Epithelial cell of prostate (primary cell): ENCODE measurements around the gene ABCG4.
"Not testable (repeated sequence)": the region's sequence is repeated elsewhere in the genome, so short reads cannot be mapped to it uniquely, and the experiment has no call there.

Experiments used
- DNase-seq: peaks from one replicate; pipeline ENCODE4 v3.0.0-alpha.2; 2011; ENCODE audit warnings: low read depth, low spot score
- H3K27ac ChIP-seq: fragments of 450-650 bp; 2 replicates; pipeline ENCODE4 v1.5.1; 2017; ENCODE audit warnings: mild to moderate bottlenecking

Gene ABCG4

DNA sequence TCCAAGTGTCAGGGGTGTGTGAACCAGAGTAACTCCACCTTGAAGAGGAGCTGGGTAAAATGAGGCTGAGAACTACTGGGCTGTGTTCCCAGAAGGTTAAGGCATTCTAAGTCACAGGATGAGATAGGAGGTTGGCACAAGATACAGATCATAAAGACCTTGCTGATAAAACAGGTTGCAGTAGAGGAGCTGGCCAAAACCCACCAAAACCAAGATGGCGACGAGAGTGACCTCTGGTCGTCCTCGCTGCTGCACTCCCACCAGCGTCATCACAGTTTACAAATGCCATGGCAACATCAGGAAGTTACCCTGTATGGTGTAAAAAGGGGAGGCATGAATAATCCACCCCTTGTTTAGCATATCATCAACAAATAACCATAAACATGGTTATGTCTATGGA is 52.4 kb downstream of the ABCG4 start:
- H3K27ac ChIP-seq, DNase-seq: not testable (repeated sequence)

DNA sequence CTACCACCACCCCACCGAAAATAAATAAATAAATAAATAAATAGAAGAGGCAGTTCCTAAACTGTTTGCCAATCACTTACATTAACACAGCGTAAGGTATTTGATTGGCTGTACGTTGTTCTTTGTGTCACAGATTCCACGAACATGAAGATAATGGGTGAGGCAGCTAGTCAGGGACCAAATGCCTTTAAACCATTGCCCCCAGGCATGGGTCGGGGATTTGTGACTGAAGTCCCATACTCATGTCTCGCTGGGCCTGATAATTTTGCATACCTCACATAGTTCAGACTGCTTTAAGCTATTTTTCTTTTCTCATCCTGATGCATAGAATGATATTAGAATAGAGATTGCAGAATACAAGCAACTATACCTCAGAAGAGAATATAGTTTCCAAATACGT is 53.7 kb downstream of the ABCG4 start:
- H3K27ac ChIP-seq, result no peak overlapping the region
- DNase-seq, result no peak

DNA sequence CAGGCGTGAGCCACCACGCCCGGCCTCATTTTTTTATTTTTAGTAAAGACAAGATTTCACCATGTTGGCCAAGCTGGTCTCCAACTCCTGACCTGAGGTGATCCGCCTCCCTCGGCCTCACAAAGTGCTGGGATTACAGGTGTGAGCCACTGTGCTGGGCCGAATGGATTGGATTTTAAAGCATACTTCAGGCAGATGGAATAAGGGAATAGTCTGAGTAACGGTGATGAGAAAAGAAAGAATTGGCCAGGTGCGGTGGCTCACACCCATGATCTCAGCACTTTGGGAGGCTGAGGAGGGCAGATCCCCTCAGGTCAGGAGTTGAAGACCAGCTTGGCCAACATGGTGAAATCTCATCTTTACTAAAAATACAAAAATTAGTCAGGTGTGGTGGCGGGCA is 55.2 kb downstream of the ABCG4 start:
- no peak for DNase-seq
- no peak overlapping the region for H3K27ac ChIP-seq

DNA sequence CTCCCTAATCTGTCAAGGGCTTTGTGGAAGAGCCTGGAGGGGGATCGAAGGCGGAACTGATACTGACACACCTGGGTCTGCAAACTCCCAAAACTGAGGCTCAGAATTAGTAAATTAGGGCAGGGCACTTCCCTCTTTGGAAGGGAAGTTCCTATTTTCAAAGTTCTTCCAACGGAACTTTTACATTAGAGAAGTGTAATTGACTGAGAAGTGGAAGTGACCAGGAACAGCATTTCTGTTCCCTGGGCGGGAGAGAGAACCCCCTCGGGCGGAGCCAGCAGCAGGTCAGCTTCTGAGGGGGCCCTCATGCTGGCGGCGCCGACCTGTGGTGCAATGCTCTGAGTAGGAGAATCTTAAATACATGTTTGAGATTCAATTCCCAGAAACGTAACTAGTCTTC is 56.2 kb downstream of the ABCG4 start:
- H3K27ac ChIP-seq, result no peak overlapping the region

DNA sequence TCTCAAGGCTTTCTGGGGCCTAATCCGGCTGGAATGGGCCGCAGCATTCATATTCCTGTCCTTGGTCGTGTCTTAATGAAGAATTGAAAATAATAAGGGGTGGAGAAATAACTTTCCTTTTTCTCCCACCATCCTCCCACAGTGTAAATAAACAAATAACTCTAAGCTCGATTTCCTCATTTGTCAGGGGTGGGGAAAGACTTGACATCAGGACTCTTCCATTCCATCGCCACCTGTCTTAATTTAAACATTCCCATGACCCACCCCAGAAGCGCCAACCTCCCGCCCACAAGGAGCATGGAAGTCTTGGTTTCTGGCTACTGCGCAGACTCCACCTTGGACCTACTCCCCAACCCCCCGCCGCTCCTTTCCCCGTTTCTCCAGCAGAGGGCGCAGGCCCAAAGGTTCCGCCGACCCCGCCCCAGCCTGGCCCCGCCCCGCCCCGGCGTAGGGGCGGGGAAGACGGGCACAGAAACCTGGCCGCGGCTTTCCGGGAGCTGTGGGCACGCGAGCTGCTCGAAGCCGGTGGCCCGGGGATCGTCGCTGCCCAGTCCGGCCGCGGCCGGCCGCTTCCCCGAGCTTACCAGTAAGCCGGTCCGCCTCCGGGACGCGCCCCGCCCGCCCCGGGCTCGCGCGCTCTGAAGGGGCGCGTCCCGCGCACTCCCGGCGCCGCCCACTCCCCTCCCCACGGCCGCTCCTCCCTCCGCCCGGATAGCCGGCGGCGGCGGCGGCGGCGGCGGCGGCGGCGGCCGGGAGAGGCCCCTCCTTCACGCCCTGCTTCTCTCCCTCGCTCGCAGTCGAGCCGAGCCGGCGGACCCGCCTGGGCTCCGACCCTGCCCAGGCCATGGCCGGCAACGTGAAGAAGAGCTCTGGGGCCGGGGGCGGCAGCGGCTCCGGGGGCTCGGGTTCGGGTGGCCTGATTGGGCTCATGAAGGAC is 57.0 kb downstream of the ABCG4 start, which contains the start of gene CBL:
Gene CBL (plus strand): TSS at position 766 of the 937 bp plus-strand sequence. CDS start 79 bp downstream, at position 845.
- no peak for DNase-seq
- H3K27ac ChIP-seq, result peak within 1 kb of the TSS; percentile 91

More for the DNA sequence above, 56.2 kb downstream of the ABCG4 start:
- DNase-seq, result no peak

DNA sequence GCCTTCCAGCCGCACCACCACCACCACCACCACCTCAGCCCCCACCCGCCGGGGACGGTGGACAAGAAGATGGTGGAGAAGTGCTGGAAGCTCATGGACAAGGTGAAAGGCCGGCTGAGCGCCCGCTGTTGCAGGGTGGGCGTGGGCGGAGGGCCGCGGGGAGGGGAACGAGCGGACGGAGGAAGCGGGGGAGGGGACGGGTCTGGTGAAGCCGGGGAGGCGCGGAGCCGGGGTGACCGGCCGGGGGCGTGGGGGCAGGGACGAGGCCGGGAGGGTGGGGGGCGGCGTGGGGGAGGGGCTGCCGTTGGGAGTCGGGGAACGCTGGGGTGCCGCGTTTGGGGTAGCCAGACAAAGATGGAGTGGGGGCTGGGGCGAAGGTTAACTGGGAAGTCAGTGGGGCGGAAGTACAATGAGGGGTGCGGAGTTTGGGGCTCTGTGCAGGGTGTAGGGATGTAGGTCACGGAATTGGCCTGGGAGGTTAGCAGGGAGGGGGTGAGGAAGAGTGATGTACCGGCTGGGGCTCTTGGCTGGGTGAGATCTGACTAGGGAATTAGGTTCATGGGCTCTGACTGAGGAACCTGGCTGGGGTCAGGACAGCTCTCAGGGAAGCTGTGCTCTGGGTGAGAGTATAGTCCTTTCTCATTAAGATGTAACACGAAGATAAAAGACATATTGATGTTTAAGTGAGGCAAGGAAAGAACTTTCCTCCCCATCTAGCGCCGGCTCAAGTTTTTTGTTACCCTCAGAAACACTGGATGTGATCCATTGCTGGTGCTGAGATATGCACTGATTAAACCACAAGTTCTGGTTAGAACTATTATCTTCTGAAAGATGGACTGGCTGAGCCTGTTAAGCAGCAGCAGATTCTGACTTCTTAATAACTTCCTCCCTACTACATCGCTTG is 57.9 kb downstream of the ABCG4 start:
- DNase-seq, result no peak
- H3K27ac ChIP-seq, result peak overlapping the region; percentile 91

DNA sequence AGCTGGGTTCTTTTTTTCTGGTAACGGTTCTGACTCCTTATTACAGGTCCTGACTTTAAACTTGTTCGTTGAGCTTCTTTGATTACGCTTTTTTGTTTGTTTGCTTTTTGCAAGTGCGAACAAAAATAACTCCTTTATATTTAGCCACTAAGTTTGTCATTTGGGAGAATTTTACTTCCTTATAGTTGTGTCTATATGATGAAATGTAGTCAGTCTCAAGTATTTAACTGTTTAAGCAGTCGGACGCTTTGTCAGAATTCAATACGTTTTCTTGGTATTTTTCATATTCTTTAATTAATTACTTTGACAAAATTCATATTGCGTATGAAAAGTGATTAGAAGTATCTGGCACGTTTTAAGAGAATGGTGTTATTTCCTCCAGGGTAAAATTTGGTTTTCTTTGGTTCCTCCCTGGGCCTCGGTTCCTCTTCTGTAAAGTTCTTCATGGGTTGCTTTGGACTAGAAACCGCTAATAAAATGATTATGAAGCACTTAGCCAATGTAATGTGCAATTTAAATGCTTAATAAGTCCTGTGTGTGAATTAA is 58.6 kb downstream of the ABCG4 start:
- DNase-seq, result no peak
- peak overlapping the region; percentile 91 for H3K27ac ChIP-seq

DNA sequence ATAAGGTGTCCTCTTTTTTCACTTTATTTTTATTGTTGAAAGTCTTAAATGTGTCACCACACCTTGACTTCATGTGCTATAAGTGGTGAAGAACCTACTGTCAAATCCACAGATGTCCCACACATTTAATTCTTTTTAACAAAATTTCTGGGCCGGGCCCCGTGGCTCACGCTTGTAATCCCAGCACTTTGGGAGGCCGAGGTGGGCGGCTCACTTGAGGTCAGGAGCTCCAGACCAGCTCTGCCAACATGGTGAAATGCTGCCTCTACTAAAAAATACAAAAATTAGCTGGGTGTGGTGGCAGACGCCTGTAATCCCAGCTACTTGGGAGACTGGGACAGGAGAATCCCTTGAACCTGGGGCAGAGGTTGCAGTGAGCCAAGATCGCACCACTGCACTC is 60.3 kb downstream of the ABCG4 start:
- no peak overlapping the region for H3K27ac ChIP-seq

DNA sequence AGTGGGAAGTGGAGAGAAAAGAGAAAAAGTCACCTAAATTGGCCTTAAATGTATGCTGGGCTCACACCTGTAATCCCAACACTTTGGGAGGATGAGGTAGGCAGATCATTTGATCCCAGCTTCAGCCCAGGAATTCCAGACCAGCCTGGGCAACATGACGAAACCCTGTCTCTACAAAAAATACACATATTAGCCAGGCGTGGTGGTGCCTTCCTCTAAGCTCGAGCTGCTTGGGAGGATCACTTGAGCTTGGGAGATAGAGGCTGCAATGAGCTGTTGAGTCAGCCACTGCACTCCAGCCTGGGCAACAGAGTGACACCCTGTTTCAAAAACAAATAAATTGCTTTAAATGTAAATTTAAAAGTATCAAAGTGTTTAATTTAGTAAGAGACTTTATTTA is 61.2 kb downstream of the ABCG4 start:
- DNase-seq, result no peak
- H3K27ac ChIP-seq, result peak overlapping the region; percentile 4

More for the DNA sequence above, 60.3 kb downstream of the ABCG4 start:
- no peak for DNase-seq
